Measurements from ENCODE around the gene KPNA4.

GRCh38 chr3:160565442-160566403 is at the start of gene KPNA4:
- no peak for TF ChIP-seq CTCF (IDR thresholded peaks at IDR 0.05)
- no peak for TF ChIP-seq POLR2A (IDR thresholded peaks at IDR 0.05)
